Measurements from ENCODE around the gene KDM4C.

KDM4C gene

DNA sequence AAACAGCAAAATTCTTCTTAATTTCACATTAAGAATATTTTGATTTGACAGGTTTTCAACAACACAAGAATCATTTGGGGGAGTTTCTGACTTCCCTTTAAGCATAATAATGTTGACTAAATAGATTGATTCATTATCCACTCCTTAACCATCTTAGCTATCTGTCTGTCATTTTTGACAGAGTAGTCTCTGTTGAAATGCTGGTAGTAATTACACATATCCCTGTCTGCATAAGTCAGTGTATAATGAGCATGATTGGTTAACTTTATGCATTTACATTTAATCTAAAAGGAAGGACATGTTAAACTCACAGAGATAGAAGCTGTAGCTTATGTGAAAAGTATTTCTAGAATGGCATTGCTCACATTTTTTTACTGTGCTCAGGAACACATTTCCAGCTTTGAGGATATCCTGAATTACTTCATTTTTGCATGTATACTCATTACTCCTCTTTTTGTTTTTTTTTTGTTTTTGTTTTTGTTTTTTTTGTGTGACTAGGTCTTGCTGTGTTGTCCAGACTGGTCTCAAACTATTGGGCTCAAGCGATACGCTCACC lies 385.9 kb downstream of the KDM4C start:
- DNase-seq (ENCODE audit: low read depth), result no peak

DNA sequence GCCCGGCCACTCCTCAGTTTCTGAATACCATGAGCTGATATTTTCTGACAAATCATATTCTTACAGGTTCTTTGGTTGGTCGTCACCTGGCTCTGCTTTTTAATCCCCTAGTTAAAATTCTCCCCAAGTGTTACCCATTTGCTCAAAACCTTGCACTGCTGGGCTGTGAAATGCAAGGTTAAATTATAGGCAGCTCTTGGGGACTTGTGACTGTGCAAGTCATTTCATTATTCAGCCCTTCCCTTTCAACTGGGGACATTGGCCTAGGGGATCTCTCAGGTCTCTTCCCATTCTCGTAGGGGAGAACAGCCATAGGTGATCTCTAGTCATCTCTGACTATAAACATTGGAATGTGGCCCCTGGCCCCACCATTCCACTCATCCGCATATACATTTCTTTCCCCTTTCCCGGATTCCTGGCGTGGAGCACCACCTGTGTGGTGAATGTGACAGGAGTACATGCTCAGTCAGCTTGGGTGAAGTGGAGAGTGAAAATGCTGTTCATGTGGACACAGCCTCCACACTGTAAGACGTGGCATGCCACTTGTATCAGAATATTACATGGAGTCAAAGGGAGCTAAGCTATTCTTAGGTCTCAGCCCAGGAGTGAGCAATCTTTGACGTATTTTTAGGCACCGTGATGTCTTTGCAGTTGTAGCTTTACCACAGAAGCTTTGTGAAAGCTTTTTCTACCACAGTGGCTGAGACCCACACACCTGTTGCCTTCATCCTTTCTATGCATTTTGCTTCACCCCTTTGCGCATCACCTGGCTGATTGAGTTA lies 386.7 kb downstream of the KDM4C start:
- no peak for DNase-seq (ENCODE audit: low read depth)

DNA sequence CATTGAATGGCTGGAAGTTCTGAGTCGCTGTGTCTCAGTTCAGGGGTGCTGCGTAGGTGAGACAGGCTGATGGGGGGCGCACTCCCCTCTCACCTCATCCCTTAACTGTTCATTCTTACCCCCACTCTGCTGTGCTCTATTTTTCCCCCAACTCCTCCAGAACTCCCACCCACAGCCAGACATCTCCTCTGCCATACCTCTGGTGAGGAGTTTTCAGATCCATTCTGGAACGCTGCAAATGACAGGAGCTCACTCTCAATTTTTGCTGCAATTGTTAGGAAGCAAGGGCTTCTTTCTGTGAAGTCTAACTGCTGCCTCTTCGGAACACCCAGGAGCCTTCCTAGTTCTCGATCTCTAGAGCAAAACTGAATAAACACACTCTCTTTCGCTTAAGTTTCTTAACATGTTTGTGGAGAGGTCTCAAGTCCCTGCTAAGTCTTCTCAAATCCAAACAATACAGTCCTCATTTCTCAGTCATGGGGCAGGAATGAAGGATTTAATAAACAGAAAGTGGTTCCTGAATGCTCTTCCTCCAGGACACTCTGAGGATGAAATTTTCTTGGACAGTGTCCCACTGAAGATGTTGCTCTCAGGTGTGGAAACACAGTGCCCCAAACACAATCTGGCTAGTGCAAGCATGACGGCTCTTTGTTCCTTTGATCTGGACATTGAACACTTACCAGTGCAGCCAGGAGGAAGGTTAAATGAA lies 387.7 kb downstream of the KDM4C start:
- no peak for DNase-seq (ENCODE audit: low read depth)

DNA sequence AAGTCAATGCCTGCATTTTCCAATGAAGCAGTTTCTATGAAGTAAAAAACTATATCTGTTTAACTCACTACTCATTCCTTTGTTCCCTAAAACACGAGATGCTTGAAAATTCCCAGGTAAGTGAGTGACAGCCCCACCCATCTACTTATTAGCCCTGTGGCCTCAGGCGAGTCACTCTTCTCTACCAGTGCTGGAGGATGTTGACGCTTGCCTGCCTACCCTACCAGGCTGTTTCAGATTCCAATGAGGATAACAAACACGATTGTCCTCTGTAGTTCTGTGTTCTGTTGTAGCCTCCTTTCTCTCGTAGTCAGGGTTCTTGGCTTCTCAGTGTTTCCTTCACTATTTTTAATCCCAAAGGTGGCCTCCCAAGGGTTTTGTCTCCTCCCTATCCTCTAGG lies 388.8 kb downstream of the KDM4C start:
- DNase-seq (ENCODE audit: low read depth), result no peak

DNA sequence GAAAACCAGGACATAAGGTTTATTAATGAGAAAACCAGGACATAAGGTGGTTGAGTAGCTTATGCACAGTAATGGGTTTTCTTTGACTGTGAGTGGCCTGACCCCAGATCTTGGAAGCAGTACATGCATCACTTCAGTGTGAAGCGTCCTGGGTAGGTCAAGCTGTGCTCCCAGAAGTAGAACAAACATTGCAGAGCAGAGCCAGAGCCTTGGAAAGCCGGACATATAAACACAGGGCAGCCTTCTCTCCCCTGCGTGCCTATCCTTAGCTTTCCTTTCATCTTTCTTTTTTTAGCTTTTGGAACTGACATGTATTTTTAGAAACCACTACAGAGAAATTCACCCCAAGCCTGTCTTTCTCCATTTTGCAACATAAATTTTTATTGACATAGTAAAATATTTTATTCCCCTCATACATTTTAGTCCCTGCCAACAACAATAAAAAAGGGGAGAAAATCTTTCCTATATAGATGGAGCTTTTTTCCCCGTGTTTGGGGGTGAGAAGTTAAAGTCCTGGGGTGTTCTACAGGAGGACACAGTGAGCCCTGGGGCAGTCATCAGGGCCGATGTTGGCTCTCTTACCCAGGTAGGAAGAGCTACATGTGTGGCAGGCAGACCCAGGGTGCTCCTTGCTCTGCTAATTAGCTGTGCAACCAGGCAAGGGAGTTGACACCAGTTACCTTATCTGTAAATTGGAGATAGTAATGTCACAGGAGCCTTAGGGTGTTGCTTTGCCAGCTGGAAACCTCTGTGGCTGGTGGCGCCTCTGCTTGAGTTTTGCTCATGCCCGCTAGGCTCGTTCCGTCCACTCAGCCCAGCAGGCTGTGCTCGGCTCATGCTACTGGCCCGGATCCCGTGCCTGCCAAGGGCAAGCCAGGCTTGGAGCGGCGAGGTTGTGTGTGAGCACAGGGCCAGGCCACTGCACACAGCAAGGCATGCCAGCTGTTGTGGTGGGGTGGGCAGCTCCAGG lies 389.6 kb downstream of the KDM4C start:
- DNase-seq (ENCODE audit: low read depth), result no peak

DNA sequence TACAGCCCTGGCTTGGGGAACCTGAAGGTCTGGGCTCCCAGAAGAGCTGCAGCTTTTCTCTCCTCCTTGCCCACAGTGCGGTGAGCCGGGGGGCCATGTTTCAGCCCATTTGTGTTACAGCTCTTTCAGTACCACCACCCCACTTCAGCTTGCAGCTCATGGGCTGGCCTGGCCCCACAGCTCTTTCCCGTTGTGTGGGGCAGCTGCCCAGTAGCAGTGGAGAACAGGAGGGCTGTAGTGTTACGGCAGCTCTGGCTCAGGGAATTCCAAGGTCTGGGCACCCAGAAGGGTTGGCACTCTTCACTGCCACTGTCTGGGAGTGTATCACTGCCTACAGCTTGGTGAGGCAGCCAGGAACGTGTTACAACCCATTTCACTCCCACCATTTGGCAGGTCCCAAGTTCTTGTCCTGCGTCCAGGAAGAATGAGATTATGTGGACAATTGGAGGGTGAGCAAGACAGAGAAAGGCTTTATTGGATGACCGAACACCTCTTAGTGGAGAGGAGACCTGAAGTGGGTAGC lies 390.5 kb downstream of the KDM4C start:
- no peak for DNase-seq (ENCODE audit: low read depth)

DNA sequence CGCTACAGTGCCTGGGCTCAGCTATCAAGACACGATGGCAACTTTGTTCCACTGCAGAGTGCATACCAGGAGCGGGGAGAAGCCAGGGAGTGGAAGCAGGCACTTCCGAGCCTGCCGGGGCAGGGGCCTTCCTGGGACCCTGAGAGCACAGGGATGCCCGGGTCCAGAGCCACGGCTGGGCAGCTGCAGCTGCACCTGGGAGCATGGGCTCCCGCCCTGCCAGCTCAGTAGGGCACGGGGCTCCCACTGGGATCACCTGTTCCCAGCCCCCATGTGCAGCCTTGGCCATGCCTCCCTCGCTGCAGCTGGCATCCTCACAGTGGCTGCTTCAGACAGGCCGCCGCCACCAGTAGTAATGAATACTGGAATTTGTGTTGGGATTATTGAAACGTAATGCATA lies 391.5 kb downstream of the KDM4C start:
- DNase-seq (ENCODE audit: low read depth), result no peak

DNA sequence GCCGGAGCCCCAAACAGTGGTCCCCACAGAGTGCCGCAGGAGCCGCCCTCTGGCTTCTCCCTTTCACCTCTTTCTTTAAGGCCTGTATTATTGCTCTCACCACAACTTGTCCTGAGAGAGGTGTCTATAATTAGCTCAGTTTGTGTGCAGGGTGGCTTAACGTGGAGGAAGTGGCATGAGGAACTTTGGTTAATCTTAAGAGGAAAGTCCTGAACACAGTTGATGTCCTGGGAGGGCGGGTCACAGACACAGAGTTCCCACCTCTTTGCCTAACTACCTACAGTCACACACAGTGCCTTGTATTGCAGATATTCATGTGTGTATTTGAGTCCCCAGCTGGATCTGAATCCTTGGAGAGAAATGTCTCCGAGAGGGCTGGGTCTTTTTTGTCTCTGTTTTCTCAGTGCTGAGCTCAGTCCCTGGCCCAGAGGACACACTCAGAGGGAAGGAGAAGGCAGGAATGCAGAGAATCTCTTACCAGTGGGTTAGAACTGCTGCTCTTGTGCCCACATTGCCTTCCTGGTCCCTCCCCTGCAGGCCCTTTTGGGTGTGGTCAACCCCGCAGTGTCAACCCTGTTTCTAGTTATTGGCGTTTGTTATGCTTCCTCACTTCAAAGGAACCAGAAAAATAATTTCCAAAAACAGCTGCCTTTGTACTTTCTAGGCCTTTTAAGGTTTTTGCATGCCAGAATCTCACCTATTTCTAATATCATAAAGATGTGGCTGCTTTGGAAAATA lies 392.5 kb downstream of the KDM4C start:
- DNase-seq (ENCODE audit: low read depth), result no peak

DNA sequence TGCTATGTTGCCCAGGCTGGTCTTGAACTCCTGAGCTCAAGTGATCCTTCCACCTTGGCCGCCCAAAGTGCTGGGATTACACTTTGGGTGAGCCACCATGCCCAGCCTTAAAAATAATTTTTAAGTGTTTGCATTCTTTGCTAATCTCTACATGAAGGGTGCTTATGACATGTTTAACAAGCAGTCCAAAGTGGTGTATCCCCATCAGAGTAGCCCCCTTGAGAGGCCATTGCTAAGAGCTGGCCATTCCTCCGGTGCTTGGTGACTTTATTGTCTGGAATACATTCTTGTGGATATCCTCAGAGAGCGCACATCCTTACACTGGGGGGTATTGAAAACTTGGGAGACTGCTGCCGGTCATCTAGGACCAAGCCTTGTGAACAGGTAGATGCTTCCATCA lies 395.4 kb downstream of the KDM4C start:
- no peak for DNase-seq (ENCODE audit: low read depth)

DNA sequence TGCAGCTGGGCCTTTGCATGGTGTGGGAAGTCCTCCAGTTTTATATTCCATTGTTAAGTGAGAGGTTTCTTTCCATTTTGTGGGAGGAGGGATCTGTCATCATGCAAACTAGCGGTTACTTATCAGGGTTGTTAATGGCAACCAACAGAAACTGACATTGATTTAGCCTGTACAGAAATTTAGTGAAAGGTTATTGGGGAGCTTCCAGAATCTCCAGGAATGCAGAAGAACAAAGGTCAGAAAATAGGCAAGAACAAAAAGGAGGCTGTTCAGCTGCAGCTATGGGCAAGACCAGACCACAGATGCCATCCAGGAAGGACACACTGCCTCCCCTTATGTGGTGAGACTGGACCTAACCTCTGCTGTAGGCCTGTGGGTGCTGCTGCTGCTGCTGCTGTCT lies 395.8 kb downstream of the KDM4C start:
- no peak for DNase-seq (ENCODE audit: low read depth)

DNA sequence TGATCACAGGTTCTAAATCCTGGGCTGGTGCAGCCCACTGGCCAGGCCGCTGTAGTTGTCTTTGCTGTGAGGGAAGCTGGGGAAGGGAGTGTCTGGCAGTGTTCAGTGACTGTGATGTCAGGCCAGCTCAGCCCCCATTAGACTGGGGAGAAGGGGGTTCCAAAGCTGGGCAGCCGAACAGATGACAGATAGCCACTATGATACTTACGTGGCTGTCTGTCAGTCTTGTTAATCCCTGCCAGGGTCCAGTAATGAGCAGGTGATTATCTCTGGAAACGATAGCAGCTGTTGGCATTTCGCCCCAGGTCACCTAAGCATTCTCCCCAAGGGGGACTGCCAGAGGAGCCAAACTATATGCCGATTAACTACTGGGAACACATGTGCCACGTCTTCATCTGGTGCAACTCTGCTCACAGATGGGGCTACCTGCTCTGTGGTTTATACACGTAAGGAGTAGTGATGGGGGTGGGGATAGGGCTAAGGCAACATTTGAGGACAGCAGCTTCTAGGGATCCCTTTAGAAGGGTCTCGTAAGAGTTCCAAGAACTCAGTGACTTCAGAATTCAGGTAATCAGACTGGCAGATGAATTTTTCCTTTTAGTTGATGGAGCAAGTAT lies 396.3 kb downstream of the KDM4C start:
- no peak for DNase-seq (ENCODE audit: low read depth)

DNA sequence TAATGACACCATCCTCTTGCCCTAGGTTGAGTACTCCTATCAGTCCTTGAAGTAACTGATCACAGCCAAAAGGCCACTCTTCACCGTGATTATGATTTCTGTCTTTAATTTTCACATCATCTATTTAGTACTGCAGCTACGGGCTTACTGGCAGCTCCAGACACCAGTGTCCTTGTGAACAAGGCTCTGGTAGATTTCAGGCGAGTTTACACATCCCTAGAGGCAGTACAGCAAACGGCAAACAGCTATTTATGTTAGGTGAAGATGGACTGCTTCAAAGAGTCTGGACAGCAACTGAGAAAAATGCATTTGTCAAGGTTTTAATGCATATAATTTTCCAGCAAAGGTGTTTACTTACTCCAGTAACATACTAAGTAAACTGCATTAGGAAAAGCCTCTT lies 396.9 kb downstream of the KDM4C start:
- no peak for DNase-seq (ENCODE audit: low read depth)

DNA sequence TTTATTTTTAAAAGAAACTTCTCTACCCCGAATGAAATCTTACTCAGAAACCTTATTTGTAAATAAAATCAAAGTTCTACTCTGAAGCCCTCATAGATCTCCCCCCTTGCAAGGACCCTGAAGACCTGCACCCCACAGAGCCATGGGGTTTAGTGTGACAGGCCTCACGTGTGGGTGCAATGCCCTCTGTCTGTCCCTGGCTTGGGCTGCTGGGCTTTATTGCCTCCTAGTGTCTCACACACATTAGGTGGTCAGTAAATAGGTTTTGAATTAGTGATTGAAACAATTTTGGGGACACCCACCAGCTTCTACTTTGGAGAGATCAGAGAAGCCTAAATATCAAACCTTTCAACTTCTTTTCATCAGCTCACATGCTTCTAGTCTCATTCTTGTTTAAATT lies 403.7 kb downstream of the KDM4C start:
- no peak for DNase-seq (ENCODE audit: low read depth)

DNA sequence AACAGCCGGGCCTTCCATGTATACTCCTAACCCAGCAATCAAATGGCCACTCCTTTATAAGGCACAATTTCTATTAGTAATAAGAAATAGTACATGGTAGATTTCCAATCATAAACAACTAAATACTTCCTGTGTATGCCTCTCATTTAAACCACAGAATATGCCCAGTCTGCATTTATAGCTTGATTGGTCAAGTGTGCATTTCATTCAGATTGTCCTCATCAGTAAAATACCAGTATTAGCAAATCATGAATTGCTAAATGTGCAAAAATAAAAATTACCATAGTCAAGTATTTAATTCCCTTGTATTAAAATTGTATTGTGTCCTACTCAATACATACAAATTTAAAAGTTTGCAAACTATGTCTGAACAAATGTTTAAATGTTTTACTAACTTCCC lies 406.2 kb downstream of the KDM4C start:
- DNase-seq (ENCODE audit: low read depth), result no peak

DNA sequence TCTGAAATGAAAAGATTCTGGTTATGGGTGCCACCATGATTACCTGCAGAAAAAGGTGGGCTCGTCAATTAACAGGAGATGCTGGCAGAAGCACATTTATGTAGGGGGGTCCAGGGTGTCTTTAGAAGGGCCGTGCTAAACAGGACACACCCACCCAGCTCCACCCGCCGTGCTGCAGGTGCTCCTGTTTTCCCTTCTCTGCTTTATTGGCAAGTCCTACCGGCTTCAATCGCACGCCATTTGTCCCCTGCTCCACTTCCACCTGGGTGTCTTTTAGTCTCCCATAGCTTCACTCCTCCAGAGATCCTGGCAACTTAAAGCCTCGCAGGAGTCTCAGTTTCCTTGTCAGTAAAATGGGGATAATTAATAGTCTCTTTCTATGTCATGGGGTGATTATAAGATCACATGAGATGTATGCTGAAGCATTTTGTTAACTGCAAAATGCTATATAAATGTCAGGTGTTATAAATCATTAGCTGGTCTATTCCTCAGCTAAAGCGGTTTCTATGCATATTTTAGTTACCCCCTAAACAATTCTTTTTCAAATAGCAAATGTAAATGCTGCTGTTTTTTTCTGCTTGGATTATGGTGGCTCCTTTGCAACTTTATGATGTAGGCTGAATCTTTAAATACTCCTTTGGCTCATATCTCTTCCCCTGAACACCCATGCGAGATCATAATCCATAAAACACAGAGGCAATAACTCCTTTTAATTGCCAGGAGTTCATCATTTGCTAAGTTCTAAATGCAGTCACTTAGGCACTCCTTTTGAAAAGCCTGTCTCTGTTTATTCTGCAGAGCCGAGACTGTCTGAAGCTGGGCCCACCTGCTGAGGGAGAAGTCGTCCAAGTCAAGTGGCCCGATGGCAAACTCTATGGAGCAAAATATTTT lies 406.9 kb downstream of the KDM4C start:
- DNase-seq (ENCODE audit: low read depth), result no peak

DNA sequence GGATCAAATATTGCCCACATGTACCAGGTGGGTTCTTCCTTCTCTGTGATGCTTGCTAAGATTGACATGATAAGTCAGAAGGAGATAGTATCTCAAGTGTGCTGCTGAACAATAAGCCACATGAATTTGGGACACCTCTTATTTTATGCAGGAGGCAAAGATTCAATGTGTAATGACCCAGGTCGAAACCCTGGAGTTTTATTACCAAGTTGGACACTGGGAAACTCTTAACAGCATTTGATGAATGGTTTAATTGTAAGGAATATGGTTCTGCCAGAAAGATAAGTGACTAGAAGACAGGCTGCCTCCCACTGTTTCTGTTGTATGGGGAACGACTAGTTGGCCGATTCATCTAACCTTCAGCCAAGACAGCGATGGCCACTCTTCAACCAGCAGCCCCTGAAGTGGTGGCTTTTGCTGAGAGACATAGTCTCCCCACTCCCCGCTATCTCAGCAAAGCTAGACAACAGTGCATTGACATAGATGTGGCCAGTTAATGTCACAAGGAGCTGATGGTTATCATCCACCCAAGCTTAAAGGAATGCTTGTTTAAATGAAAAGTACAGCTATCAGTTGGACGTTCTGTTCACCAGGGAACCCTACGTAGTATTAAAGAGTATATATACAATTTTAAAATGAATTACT lies 407.7 kb downstream of the KDM4C start:
- DNase-seq (ENCODE audit: low read depth), result no peak

DNA sequence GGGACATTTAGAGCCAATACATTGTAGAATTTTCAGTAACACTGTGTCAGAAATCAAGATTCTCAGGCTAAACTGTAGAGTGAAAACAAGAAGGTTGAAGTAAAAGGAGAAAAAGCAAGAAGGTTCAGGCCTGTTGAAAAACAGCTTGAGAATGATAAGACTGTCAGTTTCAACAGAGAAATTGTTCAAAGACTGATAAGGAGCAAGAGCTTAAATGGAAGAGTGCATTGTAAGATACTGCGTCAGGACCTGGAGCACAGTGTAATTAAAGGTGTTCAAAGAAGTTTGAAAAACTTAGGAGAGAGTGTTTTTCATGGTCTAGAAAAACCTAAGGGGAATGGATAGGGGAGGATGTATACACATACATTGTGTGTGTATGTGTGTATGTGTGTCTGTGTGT lies 408.3 kb downstream of the KDM4C start:
- no peak for DNase-seq (ENCODE audit: low read depth)

DNA sequence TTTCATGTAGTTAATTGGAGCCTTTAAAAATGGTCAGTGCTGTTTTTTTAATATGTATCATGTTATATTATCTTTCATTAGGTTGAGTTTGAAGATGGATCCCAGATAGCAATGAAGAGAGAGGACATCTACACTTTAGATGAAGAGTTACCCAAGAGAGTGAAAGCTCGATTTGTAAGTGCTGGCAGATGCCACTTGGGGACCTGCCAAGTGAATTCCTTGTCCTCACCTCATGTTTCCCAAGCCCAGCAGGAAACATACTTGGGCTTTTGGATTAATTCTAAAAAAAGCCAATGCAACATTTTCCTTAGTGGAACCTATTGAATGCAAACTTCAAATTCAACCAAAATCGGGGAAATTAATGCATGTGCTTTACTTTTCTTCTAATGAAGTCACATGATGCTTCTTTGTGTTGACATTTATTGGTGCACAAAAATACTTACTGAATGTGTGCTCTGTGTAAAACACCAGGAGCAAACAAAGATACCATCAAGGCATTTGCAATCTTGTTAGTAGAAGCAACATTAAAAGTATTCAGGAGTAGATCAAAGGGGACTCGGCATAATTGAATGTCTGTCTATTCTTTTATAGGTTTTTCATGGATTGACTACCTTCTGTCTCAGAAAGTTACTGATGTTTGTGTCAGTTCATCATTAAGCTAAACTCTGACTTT lies 412.1 kb downstream of the KDM4C start:
- DNase-seq (ENCODE audit: low read depth), result no peak

Data from stromal cell of bone marrow (primary cell).